Kasumi-1 (cell line): ENCODE results near the gene TDRD10.

Experiments used
- DNase-seq, 2 experiments: peaks; one replicate each; lab custom pipeline; 2025; lab: John Stamatoyannopoulos, UW

TDRD10 gene

DNA sequence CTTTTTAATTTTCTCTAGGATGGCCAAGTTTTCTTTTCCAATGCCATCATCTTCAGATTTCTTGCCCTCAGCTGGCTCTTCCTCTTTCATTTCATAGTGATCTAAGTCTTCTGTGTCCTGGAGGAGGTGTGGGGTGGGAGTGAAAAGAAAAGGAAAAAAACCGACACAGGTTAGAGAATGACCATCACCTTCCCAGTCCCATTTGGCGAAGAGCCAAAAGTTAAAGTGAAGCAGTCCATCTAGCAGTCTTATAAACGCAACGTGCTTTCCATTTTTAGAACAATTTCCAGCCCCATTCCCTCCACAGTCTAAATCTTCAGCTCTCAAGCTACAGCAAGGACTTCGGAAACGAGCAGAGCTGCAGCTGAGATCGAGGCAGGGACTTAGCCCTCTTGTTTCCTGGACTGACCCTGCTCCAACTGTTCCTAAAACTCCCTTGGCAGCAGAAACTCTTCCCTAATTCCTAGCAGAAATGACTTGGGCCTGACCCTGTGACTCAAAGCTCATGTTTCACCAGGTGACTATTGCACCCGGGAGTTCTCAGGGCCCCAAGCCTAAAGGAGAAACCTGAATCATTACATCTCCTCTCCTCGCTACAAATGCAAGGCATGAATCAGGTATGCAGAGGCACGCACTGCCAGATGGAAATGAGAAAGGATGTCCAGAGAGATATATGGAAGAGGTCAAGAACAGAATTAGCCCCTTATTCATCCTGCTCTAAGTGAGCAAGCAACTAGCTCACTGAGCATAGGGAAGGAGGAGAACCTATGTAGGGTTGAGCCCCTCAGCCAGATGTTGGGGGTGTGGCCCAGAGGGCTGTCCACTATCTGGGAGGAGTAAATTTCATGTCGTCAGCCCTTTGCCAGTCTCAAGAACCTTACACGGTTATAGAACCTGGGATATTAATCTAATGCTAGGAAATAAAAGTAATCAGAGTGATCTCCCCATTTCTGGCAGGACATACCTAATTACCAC, 51.3 kb downstream of the TDRD10 start:
- DNase-seq, result no peak

DNA sequence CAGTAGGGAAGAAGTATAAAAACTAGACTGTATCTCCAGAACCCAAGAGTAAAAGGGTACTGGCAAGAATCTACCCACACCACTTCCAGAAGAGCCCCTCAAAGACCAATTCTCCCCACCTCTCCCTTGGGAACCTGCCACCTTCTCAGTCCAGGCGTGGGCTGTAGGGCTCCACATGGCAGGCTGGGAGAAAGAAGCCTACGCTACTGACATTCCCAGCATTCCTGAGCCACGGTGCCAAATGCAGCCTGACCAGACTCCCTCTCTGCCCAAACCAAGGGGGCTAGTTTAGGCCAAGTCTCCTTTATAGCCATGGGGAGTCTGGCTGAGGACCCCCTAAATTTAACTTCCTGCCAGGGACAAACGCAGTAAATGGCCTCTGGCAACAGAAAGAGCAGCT, 54.4 kb downstream of the TDRD10 start:
- DNase-seq, result no peak

DNA sequence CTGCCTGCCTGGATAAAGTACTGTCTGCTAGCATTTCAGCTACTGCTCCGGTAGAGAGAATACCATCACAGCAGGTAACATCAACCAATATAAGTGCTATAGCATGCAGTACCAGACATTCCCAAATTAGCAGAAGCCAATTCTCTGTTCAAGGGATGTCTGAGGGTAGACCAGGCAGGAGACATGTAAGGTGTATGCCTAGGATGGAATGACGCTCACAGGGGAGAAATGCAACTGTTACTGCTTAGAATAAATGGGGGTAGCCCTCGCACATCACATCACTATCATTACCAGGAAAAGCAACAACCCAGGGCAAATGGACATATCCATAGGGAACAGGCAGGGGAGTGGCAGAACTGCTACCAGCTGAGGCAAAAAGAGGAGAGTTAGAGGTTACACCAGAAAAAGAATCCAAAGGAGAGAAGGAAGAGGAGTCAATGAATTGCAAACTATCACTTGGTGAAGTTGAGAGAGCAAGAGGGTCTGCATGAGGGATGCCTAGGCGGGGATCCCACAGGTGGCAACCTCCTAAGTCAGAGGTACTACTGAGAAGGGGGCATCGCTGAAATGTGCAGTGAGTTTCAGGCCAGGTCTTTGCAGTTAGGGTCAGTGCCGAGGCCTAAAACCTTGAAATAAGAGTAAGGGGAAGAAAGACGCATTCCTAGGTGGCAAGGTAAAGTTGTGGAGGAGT, 55.4 kb downstream of the TDRD10 start:
- DNase-seq, result no peak

DNA sequence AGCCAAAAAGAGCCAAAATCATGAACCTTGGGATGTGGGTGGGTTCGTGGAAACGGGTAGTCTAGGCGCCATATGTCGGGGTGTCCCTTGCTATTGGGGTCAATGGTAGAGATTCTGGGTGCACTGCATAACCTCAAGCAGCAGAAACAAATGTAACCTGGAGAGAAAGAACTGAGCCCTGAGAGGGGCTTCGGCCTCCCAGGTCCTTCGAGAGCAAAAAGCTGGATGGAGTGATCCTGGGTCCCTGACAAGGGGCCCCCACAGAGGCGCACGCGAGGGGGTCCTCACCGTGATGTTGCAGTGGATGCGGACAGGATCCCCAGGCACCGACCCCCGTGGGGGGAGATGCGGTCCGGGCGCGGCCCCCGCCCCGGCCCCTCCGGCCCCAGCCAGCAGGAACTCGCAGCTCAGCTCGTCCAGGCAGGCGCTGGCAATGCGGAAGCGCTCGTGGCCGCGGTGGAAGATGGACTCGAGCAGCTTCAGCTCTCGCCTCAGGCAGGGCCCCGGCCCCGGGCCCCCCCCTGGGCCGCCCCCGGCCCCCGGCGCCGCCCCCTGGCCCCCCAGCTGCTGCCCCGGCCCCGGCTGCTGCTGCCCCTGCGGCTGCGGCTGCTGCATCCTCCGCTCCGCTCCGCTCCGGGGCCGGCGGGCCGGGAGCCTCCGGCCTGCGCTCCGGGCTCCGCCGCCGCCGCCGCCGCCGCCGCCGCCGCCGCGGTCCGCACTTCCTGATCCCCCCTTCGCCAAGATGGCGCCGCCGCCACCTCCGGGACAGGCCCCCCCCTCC, 56.1 kb downstream of the TDRD10 start, which contains the start of gene UBE2Q1:
Gene UBE2Q1, minus strand, starts transcription at position 724 of the 781 bp plus-strand sequence. Its CDS starts 109 bp downstream, at position 615.
- DNase-seq, result no peak

DNA sequence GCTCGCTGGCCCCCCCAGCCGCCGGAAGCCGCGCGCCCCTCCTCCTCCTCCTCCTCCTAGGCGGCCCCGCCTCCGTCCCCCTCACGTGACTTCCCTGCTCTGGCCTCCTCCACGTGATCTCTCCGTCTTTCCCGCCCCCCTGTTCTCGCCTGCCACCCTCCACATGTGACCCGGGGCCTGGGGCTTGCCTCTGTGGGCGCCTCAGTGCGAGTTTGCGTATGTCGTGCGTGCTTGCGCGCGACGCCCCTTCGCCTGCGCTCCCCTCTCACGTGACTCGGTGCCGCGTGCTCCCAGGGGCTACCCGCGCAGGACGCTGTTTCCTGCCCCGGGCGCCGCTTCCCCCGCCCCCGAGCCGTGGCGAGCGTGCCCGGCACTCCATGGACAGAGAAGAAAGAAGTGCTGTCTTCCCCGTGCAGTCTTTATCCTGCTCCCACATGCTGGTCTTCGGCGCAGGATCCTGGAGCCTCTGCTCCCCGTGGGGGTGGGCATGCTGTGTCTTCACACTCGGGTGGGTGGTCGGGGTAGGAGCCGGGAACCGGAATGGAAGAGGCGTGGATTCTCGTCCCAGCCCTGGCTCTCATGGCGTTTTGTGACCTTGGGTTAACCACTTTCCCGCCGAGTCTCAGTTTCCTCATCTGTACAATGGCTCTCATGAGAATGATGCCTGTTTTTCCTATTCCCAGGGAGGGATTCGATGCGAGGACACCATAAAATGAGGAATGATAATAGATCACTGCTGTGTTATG, 56.9 kb downstream of the TDRD10 start:
- DNase-seq, result peak; percentile 98 to 99

DNA sequence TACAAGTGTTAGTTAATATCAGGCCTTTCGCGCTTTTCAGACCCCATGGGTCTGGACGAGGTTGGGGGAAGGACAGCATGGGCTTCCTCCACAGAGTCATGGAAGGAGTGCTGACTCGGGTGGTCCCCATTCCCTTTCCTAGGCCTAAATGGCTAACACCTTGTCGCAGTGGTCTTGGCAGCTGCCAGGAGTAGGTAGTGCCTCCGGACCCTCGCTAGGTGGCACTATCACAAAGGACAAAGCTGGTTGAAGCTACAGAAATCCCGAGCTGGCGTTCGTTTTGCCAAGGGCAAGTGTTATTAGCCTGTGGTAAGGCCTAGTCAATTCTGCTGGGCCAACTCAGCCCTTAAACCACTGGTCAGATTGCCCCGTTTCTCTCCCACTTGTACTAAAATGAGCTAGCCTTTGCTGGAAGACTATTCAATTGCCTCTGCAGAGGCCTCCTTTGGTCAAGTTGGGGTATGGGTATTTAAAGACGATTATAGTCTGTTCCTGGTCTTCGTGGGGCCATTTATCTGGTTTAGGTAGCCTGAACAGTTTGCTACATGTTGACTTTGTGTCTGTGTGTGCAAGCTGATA, 57.5 kb downstream of the TDRD10 start:
- peak; percentile 88 to 90 for DNase-seq

DNA sequence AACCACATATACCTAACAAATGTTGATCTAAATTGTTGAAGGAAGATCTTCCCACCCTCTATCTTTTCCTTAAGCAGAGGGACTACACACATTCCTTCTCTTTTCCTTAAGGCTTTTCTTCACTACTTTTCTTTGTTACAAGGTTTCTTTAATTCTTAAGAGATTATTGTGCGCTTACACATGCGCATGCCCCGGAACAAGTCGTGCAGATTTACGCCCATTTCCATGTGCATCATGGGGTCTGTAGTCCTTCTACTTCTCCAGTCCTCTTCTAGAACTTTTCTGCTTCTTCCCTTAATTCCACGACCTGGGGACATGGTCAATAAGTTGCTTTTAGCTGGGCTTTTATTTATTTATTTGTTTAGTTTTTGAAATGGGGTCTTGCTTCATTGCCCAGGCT, 63.9 kb downstream of the TDRD10 start:
- no peak for DNase-seq

DNA sequence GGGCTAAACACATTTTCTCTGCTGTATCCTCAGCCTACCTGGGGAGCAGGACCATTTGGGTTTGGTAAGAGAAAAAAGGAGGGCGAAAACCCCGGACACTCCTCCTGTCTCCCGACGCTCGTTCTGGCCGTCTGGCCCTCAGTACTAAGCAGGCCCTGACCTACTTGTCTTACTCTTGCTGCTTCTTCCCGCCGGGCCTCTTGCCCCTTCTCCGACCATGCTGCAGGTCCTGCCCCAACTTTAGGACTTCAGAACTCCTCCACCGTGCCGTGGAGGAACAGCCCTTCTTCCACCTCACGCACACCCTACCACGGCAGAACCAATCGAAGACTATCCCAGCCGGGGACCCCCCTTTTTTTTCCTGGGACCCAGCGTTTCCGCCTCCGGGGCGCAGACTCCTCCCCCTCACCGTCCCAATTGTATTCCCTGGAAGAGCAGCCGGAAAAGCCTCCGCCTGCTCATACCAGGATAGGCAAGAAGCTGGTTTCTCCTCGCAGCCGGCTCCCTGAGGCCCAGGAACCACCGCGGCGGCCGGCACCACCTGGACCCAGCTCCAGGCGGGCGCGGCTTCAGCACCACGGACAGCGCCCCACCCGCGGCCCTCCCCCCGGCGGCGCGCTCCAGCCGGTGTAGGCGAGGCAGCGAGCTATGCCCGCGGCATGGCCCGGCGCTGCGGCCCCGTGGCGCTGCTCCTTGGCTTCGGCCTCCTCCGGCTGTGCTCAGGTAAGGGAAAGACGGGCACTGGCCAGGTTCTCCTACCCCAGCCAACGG, 65.6 kb downstream of the TDRD10 start, which contains the start of gene CHRNB2:
Gene CHRNB2, plus strand, starts transcription at position 393 of the 771 bp plus-strand sequence. Its CDS starts 267 bp downstream, at position 660.
- peak in 1 of 2 experiments; percentile 21 for DNase-seq

DNA sequence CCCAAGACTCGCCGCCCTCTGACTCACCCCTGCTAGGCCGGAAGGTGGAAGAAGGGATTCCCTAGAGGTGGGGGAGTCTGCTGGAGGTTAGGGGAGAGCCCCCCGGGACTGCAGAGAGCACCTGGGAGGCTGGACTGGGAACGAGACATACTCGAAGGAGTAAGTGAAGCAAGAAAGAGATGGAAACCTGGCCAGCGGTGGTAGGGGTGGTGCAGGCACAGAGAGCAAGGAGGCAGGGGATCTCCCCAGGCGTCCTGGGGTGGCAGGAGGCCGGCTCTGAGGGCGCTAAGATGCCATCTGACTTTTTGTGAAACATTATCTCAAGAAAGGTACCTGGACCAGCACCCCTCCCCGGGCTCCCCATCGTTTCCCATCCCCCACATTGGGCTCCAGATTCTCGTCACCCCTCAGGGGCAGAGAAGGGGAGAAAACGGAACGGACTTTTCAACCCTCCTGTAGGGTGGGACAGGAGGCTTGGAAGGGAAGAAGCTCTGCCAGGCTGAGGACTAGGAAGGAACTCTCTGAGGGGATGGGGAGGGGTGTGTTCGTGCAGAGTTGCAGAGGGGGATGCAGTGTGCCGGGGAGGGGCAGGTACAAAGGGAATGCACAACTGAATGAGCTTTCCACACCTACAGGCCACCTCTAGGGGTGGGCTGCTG, 66.3 kb downstream of the TDRD10 start:
- DNase-seq, result no peak

DNA sequence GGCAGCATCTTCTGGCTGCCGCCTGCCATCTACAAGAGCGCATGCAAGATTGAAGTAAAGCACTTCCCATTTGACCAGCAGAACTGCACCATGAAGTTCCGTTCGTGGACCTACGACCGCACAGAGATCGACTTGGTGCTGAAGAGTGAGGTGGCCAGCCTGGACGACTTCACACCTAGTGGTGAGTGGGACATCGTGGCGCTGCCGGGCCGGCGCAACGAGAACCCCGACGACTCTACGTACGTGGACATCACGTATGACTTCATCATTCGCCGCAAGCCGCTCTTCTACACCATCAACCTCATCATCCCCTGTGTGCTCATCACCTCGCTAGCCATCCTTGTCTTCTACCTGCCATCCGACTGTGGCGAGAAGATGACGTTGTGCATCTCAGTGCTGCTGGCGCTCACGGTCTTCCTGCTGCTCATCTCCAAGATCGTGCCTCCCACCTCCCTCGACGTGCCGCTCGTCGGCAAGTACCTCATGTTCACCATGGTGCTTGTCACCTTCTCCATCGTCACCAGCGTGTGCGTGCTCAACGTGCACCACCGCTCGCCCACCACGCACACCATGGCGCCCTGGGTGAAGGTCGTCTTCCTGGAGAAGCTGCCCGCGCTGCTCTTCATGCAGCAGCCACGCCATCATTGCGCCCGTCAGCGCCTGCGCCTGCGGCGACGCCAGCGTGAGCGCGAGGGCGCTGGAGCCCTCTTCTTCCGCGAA, 69.4 kb downstream of the TDRD10 start:
- DNase-seq, result no peak

DNA sequence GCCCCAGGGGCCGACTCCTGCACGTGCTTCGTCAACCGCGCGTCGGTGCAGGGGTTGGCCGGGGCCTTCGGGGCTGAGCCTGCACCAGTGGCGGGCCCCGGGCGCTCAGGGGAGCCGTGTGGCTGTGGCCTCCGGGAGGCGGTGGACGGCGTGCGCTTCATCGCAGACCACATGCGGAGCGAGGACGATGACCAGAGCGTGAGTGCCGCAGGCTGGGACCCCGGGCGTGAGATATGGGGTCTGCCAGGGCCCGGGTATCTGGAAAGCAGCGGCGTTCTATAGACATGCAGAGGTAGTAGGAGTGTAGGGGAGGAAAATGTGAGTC, 69.9 kb downstream of the TDRD10 start:
- no peak for DNase-seq

DNA sequence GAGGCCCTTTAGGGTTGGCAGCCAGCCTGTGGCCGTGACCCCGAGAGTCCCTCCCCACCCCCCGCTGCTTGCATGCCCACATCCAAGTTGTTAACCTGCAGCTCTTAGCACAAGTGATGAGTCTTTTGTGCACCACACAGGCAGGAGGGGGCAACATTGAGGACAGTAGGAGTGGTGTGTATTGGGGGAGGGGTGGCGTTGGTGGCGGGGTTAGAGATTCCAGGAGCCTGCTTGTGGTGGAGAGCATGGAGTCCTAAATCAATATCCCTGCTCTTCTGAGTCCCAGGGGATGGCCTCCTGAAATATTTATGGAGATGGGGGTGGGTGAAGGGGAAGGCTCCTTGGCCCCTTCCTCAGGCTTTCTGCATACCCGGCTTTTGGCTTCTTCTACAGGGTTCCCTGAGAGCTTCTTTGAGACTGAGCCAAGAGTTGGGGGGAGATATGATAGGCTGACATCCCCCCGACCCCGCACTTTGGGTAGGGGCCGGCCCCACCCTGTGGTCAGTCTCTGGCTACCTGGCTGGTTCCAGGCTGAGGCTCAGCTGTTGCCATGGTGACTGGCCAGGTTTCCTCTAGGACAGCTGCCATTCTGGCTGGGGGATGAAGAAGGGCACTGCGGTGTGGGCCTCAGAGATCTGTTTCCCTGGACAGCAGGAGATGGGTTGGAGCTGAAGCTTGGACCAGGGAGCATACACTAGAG, 70.6 kb downstream of the TDRD10 start:
- no peak for DNase-seq

DNA sequence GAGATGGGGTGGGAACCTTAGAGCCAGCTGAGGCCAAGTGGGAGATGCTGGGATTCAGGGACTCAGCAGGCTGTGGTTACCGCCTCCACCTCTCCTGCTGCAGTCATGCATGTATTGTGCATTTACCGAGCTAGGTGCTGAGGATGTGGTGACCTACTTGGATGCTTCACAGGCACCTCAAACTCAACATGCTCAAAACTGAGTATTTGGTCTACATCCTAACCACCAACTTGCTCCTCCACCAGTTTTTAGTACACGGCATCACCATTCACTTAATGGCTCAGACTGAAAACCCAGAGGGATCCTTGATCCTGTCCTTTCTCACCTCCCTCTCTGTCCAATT, 71.1 kb downstream of the TDRD10 start:
- DNase-seq, result no peak

DNA sequence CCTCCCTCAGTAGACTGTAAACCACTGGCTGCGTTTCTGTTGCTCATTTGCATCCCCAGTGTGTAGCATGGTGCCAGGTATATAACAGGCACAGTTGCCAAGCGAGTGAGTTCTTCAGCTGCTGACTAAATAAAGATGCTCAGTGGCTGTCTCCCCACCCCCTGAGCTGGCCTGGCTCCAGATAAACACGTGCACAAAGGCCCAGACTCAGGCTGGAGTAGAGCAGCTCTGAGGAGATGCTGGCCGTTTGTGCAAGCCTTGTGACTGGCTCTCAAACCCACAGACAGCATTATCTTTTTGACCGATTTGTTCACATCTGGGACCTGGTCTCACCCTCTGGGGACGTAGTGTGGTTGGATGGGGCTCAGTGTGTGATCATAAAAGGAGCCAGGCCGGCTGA, 72.7 kb downstream of the TDRD10 start:
- no peak for DNase-seq

DNA sequence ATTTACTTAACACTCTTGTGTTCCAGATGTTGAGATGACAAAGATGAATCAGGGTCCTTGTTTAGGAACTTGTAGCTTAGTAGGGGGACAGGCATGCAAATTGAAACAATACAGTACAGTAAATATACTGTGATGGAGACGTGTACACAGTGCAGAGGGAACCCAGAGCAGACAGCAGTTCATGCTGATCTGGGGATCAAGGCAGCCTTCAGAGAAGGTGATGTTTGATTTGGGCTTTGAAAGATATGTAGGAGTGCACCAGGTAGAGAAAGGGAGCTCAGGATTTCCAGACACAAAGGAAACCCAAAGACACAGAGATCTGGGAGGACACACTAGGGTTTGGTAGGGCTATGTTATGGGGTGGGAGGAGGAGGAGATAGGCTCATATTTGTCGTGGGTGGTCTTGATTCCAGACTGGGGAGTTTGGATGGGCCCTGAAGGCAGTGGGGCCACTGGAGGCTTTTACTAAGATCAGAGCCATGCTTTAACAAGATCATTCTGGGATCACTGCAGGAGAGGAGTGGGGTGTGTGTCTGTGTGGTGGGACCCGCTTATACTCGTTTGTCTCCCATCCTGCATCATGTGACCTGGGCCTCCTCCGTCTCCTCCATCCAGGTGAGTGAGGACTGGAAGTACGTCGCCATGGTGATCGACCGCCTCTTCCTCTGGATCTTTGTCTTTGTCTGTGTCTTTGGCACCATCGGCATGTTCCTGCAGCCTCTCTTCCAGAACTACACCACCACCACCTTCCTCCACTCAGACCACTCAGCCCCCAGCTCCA, 73.3 kb downstream of the TDRD10 start:
- no peak for DNase-seq

DNA sequence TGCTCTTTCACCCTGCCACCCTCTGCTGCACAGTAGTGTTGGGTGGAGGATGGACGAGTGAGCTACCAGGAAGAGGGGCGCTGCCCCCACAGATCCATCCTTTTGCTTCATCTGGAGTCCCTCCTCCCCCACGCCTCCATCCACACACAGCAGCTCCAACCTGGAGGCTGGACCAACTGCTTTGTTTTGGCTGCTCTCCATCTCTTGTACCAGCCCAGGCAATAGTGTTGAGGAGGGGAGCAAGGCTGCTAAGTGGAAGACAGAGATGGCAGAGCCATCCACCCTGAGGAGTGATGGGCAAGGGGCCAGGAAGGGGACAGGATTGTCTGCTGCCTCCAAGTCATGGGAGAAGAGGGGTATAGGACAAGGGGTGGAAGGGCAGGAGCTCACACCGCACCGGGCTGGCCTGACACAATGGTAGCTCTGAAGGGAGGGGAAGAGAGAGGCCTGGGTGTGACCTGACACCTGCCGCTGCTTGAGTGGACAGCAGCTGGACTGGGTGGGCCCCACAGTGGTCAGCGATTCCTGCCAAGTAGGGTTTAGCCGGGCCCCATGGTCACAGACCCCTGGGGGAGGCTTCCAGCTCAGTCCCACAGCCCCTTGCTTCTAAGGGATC, 74.0 kb downstream of the TDRD10 start:
- no peak for DNase-seq

DNA sequence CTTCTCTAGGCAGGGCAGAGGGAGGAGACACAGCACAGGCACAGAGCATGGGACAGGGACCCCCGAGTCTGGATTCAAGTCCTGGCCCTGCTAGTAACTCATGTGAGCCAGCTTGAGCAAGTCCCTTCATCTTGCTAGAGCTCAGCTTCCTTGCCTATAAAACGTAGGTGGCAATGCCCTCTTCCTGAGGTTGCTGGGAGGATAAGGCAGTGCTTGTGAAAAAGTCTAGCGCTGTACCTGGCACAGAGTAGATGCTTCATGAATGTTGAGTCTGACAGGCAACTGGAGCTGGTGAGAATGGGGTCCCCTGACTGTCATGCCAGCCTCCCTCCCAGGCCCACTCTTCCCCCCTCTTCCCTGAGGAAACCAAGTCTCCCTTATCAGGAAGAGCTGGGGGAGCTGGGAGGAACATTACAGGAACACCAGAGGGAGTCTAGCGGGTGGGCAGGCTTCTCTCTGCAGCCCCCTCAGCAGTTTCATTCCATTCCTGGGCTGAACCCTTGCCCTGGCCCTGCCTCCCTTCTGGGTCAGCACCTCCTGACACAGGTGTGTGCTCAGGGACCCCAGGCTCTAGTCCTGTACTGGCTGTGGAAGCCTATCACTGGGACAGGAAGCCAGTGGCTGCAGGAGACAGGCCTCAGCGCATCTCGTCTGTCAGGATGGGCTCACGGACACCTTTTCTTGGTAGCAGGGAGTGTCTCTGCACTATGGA, 75.5 kb downstream of the TDRD10 start:
- DNase-seq, result no peak
